ENCODE measurements around the gene SORBS2. TPM values are rescaled to one million over a fixed set of nuclear protein-coding genes. Genes with fewer than 3 reads are reported as not detected.
"Not testable (repeated sequence)": the region's sequence is repeated elsewhere in the genome, so short reads cannot be mapped to it uniquely, and the experiment has no call there.

SORBS2 gene
- polyA plus RNA-seq, 1 donor = 25.3 TPM

DNA sequence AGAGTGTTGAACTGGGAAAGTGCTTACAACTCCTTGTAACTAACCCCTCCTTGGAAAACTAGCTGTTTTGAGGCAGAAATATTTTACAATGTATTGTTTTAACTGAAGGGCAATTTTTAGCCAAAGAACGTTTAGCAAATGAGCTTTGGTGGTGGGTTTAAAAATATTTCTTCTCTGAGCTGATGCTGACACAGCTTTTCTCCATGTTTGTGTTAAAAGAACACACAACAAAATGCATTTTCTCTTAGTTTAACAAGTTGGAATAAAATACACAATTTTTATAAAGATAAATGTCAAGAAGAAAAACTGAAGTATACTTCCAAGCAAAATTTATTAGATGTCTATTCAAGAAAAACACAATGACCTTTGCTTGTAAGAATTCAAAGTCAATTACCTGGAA is 226.8 kb downstream of the SORBS2 start:
- no peak for DNase-seq

DNA sequence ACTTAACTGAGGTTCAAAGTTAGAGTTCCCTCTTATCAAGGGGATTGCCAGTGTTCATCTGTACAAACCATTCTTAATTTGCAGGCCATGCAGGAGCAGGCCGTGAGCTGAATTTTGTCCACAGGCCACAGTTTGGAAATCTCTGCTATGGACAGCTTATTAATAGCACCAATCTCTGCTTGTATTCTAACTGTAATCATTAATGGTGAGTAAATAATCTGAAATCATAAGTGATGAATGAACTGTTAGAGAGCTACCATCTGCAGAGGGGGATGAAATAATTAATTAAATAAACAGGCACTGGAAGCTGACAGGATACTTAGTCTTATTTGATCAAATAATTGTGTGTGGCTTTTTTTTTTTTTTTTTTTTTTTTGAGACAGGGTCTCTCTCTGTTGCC is 228.2 kb downstream of the SORBS2 start:
- DNase-seq = no peak

DNA sequence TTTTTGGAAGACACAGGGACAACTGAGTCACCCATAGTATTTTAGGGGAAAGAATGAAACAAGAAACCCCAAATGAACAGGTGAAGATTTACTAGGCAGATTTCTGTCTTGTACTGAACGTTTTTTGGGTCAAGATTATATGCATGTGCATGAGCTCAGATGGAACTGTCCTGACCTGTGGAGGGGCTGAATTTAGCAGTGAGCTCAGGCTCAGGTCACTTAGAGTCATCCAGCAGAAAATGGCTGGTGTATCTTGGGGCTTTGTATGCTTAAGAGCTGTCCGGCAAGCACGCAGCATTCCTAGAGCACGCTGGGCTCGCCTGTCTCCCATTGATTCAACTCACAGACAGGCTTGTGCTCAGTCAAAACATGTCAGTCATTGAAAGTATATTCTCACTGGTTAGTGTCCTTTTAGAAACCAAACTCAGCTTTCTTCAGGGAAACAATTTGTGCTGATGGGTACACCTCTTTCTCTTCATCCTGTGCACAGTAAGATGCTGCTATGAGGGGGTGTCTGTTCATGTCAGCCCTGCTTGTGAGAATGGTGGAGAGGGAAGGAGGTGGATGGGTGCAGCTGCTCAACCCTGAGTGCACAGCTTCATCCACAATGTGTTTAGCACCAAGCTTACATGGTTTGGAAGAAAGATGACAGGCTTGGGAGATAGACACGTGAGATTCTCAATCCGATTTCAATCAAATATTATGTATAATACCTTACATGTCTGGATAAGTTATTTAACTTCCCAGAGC is 229.2 kb downstream of the SORBS2 start:
- DNase-seq = no peak

DNA sequence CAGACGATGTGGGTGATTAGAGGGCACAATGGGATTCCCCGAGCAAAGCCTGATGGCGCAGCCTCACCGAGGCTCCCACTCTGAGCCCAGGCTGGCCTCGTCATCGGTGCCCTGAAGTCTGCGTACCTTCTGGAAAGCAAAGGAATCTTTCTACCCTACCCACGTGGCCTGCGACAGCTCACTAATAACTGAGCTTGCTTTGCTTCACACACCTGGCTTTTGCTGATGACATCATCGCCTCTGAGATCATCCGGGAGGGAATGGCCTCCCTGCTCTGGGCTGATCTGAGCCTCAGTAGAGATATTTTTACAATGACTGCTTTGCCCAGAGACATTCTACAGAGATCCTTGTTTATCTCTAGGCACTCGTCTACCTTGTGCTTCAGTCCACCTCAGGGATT is 231.3 kb downstream of the SORBS2 start:
- no peak for DNase-seq

DNA sequence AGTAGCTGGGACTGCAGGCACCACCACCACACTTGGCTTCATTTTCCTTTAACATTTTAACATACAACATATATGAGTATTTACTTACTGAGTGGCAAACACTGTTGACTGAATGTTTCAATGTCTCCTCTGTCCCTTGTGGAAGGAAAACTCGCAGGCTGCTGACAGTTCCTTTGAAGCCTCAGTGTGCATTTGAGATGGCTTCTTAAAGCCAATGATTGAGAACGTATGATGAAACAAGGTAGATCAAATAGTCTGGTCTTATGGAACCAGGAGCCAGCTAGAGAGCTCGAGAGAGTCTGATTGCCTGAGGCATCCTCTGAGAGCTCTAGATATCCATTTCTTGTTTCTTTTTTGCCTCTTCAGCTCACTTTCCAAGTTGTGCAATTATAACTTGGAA is 233.7 kb downstream of the SORBS2 start:
- DNase-seq = no peak

DNA sequence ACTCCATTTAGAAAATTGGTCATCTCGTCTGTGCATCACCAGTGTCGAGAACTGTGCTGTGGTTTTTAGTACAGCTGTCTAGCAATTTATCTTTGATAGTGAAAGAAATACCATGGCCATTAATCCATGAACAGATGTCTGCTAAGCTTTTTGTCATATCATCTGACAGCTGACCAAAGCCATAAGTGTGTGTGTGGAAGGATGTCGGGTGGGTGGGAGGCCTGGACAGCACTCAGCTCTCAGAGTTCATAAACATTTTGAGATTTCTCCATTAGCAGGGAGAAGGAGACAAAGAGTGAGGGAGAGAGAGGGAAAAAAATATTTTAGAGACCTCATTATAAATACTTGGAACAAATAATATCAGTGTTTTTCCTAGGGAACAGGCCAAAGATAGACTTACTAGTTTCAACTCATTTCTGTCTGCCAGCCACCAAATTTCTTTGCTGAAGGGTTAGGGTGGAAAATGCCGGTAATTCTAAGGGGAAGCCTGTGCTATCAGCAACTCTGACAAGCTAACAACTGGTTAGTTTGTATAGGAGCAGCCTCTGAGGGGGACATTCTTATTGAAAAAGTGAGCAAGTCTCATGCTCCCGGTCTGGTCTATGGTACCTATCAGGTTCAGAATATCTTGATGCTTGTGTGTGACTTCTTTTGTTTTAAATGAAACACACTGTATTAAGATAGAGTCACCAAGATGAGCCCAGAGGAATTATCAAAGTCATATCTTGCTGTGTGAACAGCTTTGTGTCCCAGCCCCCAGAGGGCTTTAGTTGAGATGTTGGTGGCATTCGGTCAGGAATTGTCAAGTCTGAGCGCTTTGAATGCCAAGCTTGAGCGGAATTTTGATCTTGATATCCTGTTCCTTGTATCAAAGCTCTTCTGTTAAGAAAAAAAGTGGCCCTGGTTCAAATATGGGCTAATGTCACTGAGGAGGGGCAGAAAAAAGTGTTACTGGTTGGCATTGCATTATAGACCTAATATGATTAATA is 234.7 kb downstream of the SORBS2 start:
- no peak for DNase-seq

DNA sequence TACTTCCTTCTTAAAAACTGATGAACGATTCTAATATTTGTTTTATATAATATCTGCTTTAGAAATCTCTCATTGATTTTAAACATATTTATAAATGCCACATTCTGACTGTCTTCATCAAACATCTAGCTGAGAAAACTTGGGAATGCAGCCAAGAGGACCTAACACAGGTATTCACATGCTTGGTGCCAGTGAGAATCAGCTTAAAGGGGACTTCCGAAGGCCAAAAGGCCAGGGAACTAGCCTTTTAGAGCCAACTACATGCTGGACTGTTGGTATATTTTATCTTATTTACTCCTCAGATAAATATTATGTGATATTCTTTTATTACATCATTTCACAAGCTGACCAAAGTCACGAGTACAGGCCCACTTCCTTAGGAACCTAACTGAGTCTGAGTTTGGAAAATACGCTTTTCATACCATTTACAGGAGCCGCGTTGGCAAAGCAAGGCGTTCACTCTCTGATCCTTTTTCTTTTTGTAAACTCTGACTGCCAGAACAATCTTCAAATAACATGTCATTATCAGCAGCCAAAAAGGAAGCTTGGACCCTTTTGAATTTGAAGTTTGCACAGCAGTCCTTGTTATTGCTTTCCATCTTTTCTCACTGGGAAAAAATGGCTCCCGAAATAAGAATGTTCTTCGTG is 235.6 kb downstream of the SORBS2 start:
- no peak for DNase-seq

DNA sequence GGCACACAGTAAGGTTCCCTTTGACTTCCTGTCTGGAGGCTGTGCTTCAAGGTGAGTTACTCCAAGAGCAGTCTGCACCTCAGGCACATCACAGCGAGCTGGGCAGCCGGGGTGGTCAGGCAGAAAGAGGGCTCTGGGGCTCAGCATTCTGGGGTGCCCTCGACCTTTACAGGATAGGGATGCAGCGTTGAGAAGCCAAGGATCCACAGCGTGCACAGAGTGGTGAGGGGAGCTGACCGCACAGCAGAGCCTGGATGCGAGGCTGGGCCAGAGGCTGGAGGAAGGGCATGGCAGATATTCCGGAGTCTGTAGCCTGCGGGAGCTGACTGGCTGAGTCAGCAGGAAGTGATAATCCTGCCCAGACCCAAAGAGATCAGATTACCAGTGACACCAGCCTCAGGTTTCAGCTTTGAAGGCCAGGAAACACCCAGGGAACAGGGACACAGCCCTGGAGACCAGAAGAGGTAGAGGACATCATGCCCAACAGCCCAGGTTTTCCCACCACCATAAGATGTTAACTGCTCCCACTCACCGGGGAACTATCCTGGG is 238.3 kb downstream of the SORBS2 start:
- DNase-seq = no peak

DNA sequence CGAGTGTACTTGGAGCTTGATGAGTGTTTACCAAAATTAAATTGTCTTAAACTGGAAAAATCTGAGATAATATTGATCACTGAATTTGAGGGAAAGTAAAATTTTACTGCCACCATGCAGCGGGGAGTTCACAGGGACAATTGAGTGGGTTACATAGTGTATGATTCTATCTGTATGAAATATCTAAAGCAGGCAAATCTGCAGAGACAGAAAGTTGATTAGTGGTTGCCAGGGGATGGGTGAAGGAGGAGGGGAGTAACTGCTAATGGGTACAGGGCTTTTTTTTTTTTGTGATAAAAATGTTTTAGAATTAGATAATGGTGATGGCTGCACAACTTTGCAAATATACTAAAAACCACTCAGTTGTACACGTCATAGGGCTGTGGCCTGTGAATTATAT is 241.3 kb downstream of the SORBS2 start:
- no peak for DNase-seq

DNA sequence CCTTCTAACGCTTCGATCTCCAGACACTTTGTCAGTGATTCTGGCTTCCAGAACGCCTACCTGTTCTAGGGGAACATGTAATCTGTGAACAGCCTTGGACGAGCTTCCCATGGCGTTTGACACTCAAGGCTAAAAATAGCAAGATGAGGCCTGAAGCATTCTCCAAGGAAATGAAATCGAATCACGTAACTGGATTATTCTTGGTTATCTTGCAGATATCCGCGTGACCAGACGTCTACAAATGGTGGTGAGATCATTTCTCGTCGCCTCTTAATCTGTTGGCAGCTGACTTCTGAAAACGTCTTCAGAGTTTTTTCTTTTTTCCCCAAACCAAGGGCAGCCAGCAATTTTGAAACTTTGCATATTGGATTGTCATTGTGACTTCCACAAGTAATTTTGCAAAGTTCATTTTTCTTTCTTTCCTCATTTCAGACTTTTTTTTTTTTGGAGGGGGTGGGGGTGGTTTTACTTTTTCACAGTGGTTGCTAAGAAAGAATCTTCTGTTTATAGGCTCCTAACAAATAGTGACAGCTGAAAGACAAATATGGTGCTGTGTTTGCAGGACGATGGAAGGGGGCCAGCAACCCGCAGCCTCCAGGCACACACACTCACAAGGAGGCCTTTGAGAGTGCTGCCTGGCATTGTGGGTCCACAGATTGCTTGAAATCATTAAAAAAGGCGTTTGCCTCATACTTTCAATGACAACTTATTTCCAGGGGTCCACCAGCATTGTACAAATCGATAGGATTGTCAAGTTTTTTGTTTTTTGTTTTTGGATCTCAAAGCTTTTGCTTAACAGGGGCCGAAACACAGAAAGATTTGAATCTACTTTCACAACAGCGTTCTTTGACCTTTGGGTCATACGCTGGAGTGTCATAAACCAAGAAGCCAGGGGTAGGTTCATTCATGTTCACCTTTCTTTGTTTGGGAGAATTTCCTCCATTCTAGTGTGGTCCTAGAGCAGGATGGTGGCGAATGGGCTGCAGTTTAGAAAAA is 244.3 kb downstream of the SORBS2 start:
- peak; percentile 49 for DNase-seq

DNA sequence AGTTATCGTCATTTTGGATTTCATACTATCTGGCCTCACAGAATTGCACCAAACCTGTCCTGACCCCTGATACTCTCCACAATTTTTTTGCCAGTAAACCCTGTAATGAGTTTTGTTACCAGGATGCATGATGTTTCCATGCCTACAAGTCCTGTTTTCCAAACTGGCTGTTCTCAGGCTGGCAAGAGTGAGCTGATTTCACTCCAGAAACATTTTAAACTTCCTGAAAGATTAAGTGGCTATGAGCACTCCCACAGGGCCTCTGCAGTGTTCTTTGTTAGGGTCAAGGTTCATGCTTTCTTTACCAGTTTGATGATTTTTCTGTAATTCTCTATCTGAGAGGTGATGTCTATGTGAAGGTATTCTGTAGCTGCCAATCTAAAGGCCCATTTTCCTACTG is 245.0 kb downstream of the SORBS2 start:
- peak; percentile 56 for DNase-seq

DNA sequence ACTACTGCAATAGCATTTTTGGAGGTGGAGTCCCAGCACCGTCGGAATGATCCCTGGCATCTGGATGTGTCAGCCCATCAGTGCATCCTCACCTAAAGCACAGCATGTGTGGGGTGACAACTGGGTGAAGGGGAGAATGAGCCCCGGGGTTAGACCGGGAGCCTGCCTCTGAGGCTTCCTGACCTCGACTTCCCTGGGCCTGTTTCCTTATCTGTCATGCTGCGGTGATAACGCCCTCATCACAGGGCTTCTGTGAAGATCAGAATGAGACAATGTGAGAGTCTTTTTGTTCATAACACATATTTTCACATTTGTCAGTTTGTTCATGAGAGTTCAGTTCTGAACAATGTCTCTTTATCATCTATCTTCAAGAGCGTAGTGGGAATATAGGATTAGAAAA is 245.6 kb downstream of the SORBS2 start:
- no peak for DNase-seq

DNA sequence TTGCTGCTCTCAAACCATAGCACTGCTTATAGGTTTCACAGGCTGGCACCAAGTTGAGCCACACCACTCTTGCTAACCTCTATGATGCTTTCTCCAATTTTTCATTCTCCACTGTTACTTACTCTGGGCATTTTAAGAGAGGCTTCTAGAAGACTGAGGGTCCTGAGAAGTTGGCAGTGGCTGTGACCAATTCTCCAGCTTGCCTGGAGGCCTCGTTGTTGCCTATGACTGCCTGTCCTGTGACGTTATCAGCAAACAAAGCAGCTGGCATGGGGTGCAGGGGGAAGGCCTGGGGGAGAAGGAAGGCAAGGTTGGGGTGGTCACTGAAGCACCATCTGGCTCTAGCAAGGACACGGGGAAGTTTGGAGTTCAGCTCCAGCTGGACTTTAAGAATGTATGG is 246.3 kb downstream of the SORBS2 start:
- no peak for DNase-seq

DNA sequence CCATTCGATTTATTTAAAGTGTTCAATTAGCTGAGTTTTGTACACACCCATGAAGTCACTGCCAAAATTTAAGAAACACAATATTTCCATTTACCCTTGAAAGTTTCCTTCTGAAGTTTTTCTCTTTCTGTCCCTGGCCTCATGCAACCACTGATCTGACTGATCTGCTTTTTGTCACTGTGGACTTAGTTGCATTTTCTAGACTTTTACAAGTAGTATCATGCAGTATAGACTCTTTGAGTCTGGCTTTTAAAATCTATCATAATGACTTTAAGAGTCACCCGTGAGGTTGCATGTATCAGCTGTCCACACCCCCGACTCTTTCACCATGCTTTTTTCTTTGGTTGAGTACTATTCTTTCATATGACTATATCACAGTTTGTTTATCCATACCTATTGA is 247.6 kb downstream of the SORBS2 start:
- DNase-seq = no peak

DNA sequence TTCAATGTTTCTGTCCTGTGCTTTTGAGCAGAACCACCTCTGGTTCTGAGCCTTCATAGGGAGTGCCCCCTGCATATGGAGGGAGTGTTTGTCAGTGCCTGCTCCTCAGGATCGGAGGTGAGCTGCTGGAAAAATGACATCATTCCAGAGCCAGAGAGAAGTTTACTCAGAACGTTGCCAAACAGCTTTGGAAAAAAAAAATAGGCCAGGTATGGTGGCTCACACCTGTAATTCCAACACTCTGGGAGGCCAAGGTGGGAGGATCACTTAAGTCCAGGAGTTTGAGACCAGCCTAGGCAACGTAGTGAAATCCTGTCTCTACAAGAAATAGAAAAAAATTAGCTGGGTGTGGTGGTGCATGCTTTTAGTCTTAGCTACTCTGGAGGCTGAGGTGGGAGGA is 249.5 kb downstream of the SORBS2 start:
- DNase-seq = no peak

DNA sequence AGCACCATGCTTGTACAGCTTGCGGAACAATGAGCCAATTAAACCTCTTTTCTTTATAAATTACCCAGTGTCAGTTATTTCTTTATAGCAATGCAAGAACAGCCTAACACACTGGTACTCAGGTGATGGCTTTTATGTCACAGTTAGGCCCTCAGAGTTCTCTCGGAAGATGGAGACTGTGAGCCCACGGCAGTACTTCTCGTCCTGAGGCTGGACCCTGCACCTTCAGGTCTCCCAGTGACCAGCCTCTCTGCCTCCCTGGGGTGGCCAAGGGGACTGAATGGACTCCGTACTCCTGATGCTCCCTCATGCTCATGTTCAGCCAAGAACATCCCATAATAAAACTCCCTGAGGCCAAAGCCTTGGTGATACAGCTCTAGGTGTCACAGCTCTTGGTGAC is 251.7 kb downstream of the SORBS2 start:
- DNase-seq = no peak

DNA sequence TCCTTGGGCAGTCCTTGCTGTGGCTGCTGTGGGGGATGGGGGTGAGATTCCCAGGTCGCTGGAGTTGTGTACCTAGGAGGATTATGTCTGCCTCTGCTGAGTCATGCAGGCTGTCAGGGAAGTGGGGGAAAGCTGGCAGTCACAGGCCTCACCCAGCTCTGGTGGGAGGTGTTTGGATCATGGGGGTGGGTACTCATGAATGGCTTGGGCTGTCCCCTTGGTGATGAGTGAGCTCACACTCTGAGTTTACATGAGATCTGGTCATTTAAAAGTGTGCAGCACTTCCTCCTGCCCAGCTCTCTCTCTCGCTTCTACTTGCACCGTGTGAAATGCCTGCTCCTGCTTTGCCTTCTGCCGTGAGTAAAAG is 252.1 kb downstream of the SORBS2 start:
- DNase-seq = no peak

DNA sequence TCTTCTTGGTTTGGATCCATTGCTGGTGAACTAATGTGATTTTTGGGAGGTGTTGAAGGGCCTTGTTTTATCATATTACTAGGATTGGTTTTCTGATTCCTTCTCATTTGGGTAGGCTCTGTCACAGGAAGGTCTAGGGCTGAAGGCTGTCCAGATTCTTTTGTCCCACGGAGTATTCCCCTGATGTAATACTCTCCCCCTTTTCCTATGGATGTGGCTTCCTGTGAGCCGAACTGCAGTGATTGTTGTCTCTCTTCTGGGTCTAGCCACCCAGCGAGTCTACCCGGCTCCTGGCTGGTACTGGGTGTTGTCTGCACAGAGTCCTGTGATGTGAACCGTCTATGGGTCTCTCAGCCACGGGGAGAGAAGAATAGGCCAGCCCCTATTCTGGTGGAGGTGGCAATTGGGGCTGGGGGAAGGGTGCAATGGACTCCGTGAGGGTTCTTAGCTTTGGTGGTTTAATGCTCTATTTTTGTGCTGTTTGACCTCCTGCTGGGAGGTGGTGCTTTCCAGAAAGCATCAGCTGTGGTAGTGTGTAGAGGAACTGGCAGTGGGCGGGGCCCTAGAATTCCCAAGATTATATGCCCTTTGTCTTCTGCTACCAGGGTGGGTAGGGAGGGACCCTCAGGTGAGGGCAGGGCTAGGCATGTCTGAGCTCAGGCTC is 252.6 kb downstream of the SORBS2 start:
- not testable (repeated sequence) for DNase-seq

DNA sequence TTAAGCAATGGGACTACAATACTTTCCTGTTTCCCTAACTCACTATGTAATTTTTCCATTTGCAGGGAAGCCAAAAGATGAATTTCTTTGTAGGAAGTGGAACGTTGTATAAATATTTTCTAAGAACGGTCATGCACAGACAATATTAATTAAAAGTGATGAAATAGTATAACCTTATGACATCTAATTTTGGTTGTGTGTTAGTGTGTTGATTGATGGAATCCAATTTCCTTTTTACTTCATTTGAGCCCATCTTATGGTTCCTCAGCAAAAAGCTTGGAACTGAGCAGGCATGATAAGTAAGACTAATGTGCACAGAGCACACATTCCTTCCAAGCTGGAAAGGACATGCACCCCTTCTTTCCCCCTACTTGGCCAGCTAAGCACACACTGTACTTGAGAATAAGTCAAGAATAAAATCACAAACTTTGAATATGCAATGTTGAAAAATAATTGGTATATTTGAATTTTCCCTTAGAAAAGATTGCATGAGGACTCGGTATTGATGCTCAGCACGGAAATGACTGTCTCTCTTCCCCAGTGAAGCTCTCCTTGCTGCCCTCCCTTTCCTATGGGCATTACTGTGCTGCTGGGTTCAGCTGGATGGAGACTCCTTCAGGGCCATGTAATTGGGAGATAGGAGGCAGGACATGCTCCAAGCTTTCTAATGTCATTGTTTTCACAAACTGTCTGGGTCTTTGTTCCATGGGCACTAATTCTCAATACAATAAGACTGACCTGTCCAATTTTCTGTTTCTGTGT is 257.4 kb downstream of the SORBS2 start:
- no peak for DNase-seq

DNA sequence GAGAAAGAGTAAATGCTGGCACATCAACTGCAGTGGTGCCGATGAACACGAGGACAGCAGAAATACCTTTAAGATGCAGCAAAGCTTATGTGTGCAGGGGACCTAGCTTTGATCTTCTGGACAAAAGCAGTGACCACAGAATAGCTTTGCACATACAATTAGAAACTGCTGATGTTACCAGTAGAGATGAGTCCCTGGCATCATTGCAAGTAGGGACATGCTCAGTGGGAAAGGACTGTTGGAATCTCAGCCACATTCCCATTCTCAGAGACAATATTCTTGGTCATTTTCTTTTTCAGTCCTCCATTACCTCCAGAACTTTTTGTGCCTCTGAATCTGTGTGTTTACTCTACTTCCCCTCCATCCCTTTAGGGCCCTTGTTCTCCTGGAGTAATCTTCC is 259.7 kb downstream of the SORBS2 start:
- no peak for DNase-seq
